Eye (tissue), 1 donor: ENCODE measurements around the gene GDF3.
"Not testable (repeated sequence)": the region's sequence is repeated elsewhere in the genome, so short reads cannot be mapped to it uniquely, and the experiment has no call there.

Experiments used
- DNase-seq: peaks from one replicate; pipeline ENCODE4 v3.0.0-alpha.2; 2015

The GDF3 gene

DNA sequence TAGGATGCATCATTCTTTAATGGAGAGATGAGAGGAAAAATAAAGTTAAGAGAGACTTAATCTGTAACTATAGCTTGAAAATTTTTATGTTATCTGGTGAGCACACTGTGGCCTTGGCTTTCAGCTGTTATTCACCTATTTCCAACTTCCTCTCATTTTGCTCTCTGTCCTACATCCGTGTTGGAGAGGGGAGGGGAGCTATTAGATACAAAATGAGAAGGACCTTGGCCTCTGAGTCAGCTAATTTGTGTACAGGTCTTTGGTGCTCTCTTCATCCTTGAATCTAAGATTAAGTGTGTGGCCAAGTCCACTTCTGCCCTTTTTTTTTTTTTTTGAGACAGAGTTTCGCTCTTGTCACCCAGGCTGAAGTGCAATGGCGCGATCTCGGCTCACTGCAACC is 29.0 kb downstream of the GDF3 start:
- no peak for DNase-seq

DNA sequence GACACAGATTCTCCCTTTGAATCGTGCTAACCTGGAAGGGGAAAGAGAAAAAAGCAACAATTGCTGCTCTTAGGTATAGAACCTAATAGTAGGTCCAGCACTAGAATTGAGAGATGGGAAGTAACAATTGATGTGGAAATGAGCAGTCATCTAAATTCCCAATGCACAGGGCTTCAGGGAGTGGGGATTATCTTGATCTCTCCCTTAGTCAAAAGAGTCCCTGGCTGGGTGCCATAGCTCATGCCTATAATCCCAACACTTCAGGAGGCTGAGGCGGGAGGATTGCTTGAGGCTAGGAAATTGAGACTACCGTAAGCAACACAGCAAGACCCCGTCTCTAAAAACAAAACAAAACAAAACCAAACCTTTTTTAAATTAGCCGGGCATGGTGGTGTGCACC is 33.8 kb downstream of the GDF3 start:
- DNase-seq: no peak

DNA sequence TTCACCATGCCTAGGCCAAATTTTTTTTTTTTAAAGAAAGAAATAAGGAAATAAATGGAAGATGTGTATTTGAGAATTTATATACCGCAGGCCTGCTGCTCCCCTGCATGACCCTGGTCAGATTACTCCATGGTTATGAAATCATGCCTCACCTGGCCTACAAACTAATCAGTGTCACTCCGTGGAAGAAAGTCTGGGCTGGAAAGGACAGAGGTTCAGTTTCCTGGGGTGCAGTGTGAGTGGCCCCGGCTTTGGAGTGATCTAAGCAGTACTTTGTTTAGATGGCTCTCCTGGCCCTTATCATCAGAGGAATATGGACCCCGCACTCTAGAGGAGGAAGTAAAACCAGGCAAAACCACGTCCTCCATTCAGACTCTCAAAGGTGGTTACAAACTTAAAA is 39.5 kb downstream of the GDF3 start:
- no peak for DNase-seq

DNA sequence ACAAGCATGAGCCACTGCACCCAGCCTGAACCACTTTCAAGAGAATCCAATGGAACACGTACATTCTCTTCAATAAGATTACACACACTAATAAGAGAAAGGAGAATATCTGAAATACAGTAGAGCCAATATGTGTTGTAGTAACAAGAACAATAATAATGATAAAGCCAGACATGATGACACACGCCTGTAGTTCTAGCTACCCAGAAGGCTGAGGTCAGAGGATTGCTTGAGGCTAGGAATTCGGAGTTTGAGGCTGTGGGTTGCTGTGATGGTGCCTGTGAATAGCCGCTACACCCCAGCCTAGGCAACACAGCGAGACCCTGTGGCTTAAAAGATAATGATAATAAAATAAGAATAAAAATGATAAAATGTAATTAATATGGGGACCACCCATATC is 45.5 kb downstream of the GDF3 start:
- DNase-seq: no peak

DNA sequence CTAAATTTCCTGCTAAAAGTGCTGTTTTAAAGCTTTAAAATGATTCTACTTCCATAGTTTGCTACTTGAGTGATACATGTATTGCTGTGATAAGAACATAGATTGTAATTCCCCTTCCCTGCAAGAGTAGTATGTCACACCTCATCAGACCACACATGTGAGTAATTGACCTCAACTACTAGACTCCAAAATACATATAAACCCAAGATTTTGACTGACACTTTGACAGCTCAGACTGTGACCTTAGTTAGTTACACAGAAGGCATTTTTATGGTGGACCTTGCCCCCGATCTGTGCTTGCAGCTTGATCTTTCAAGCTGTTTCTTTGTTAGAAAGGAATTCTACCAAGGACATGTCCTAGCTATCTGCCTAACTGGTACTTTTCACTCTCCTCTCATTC is 48.5 kb downstream of the GDF3 start:
- no peak for DNase-seq

DNA sequence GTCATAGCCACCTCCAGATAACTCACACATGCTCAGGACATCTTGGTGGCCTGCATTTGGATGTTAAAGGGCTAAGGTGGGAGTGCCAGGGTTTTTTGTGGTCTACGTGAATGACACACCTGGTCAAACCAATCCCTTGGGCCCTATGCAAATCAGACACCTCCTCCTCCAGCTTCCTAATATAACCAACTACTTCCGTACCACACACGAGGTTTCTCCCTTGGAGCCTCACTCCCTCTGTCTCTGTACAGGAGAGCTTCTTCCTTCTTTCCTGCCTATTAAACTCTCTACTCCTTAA is 49.4 kb downstream of the GDF3 start:
- DNase-seq: no peak

DNA sequence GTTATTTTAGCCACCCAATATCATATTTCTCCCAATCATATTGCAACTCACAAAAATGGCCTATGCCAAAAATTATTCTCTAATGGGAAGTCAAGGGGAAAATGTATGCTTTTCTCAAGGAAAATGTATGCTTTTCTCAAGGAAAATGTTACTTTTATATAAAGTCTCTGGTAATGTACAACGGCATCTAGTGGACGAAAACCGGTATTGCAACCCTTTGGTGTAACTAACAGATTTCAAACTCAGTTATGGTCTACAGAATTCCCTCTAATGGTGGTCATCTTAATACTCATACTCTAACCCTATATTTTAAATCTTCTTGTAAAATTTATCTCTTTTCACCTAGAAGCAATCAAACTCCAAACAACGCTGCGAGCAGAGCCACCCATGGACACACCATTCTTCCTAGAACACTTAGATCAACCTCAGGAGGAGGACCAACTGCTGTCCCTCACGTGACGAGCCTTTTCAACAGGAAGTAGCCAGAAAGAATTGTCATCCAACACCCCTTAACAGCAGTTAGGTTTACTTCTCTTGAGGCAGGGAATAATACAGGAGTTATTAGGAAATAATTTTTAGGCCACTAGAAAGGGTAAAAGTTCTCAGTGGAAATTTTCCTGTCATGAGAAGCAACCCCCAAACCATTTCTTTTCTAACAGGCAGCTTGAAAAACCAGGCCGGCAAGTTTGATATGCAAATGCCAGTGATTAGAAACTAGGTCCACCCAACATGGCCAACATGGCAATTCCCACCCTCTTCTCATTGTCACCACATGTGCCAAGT is 50.0 kb downstream of the GDF3 start:
- DNase-seq: peak; percentile 56

DNA sequence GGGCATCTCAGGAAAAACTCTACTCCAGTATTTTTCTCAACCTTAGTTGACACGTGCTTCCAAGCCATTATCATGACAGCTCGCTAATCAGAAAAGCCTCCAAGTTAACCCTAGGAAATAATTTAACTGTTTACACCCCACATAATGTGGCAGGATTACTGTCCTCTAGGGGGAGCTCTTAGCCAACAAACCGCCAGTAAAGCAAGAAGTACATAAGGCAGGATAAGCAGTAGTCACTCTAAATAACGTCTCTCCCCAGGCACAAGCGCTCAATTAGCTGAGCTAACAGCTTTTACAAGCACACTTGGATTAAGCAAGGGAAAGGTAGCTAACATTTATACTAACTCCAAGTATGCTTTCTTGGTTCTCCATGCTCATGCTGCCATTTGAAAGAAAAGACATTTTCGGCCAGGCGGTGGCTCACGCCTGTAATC is 52.7 kb downstream of the GDF3 start:
- no peak for DNase-seq

DNA sequence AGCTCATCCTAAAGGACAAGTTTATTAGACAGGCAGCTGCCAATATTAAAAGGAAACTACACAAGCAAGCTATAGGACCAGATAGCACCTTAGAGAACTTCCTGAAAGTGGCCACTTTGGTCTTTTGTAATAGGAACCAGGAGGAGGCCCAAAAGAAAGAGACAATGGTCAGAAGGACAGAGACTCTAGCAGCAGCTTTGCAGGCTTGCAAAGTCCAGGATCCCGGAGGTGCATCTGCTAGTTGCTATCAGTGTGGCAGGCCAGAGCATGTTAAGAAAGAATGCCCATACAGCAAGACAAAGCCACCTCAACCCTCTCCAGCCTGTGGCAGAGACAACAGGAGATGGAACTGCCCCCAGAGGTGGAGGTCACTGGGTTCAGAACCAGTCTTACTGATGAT is 53.3 kb downstream of the GDF3 start:
- no peak for DNase-seq

DNA sequence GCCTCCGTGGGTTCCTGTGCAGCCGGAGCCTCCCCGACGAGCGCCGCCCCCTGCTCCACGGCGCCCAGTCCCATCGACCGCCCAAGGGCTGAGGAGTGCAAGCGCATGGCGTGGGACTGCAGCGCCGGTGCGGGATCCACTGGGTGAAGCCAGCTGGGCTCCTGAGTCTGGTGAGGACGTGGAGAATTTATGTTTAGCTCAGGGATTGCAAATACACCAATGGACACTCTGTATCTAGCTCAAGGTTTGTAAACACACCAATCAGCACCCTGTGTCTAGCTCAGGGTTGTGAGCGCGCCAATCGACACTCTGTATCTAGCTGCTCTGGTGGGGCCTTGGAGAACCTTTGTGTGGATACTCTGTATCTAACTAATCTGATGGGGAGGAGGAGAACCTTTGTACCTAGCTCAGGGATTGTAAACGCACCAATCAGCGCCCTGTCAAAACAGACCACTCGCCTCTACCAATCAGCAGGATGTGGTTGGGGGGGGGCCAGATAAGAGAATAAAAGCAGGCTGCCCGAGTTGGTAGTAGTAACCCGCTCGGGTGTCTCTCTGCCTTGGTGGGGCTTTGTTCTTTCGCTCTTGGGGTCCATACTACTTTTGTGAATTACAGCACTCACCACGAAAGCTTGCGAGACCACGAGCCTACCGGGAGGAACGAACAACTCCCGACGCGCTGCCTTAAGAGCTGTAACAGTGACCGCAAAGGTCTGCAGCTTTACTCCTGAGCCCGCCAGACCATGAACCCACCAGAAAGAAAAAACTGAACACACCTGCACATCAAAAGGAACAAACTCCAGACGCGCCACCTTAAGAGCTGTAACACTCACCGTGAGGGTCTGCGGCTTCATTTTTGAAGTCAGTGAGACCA is 55.2 kb downstream of the GDF3 start:
- not testable (repeated sequence) for DNase-seq
